Upper lobe of left lung (tissue), 4 donors: ENCODE data around the gene ANKZF1.

ENCODE experiments used
- POLR2A ChIP-seq, 4 donors: fragments of 450-650 bp; IDR thresholded peaks; one replicate each; pipeline ENCODE4 v1.5.1; 2016 to 2017; ENCODE audit warnings: antibody characterized with exemption in 4 of 4, mild to moderate bottlenecking in 2 of 4
- POLR2AphosphoS5 ChIP-seq, 2 donors: sonication (generic); formaldehyde crosslinking; IDR thresholded peaks; one replicate each; pipeline ENCODE4 v1.5.1; 2017; ENCODE audit warnings: antibody characterized with exemption in 2 of 2

DNA sequence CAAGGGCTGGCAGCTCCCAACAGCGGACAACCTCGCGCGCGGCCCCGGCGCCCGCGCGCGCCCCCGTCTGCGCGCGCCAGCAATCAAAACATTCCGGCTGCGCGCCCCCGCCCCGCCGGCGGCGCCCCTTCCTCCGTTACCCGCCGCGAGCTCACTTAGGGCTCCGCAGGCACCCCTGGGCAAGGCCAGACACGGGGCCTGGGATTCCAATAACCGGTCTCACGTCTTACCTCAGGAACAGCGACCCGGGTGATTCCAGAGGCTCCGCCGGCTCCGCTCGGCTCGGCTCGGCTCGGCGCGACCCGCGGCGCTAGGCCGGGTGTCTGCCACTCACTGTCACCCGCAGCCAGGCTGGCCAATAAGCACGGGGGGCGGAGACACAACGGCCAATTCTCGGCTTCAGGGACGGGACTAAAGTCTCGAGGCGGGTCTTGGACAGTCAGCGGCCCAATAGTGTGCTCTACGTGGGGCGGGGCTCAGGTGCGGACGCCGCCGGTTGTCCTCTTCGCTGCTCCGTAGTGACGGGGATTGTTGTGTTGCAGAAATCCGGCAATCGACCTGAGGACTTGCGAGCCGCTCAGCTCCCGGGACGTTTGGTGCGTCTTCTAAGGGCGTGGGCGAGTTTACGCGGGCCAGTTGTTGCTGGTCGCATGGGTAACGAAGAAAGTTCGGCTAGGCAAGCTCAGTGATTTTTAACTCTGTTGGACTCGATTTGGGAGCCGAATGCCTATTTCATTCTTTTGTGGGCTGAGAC is at the start of gene ANKZF1, which contains the start of gene ATG9A:
- TF ChIP-seq POLR2AphosphoS5 (IDR thresholded peaks at IDR 0.05), result peak; percentile 94 to 98
- TF ChIP-seq POLR2A (IDR thresholded peaks at IDR 0.05), result peak; percentile 20 to 93 (median 76)
